H9 (cell line): ENCODE results near the gene LIN9. TPM values are rescaled to one million over a fixed set of nuclear protein-coding genes. Genes with fewer than 3 reads are reported as not detected.

Source experiments
- DNase-seq: peaks from one replicate; pipeline ENCODE4 v3.0.0-alpha.2; 2017
- H2AFZ ChIP-seq: one replicate; pipeline ENCODE4 v1.6.1; 2013; ENCODE audit warnings: mild to moderate bottlenecking, low read length, control low read depth, moderate library complexity
- H2AK5ac ChIP-seq: 2 replicates; pipeline ENCODE4 v1.6.1; 2013; ENCODE audit warnings: low read length, control low read depth, mixed read lengths; ENCODE audit not compliant: insufficient read length
- H2BK120ac ChIP-seq: one replicate; pipeline ENCODE4 v1.6.1; 2013; ENCODE audit warnings: low read depth, mild to moderate bottlenecking, low read length, control low read depth, inconsistent platforms; ENCODE audit not compliant: poor library complexity, severe bottlenecking
- H2BK12ac ChIP-seq: 2 replicates; pipeline ENCODE4 v1.6.1; 2013; ENCODE audit warnings: low read length, control low read depth, mixed read lengths, low read depth; ENCODE audit not compliant: insufficient read length
- H2BK15ac ChIP-seq: 2 replicates; pipeline ENCODE4 v1.6.1; 2013; ENCODE audit warnings: low read depth, low read length, control low read depth
- H2BK20ac ChIP-seq: one replicate; pipeline ENCODE4 v1.6.1; 2013; ENCODE audit warnings: low read depth, mild to moderate bottlenecking, low read length, control low read depth, inconsistent platforms; ENCODE audit not compliant: poor library complexity, severe bottlenecking
- H2BK5ac ChIP-seq: 2 replicates; pipeline ENCODE4 v1.6.1; 2013; ENCODE audit warnings: low read length, control low read depth, mixed read lengths; ENCODE audit not compliant: insufficient read length
- H3K14ac ChIP-seq: 2 replicates; pipeline ENCODE4 v1.6.1; 2013; ENCODE audit warnings: low read length, control low read depth; ENCODE audit not compliant: insufficient read depth
- H3K18ac ChIP-seq: 2 replicates; pipeline ENCODE4 v1.6.1; 2013; ENCODE audit warnings: low read depth, mild to moderate bottlenecking, mixed read lengths, low read length, control low read depth; ENCODE audit not compliant: insufficient read length
- H3K23ac ChIP-seq: 2 replicates; pipeline ENCODE4 v1.6.1; 2013; ENCODE audit warnings: low read length, control low read depth, mixed read lengths, low read depth; ENCODE audit not compliant: insufficient read length
- H3K23me2 ChIP-seq: 2 replicates; pipeline ENCODE4 v1.6.1; 2013; ENCODE audit warnings: low read depth, mild to moderate bottlenecking, mixed read lengths, low read length, control low read depth; ENCODE audit not compliant: insufficient read length, poor library complexity, severe bottlenecking
- H3K27ac ChIP-seq: 2 replicates; pipeline ENCODE4 v1.5.1; 2013; ENCODE audit warnings: low read length, control low read depth, mixed read lengths, low read depth; ENCODE audit not compliant: insufficient read length
- H3K27me3 ChIP-seq: 2 replicates; pipeline ENCODE4 v1.6.1; 2013; ENCODE audit warnings: low read length, control low read depth, inconsistent platforms; ENCODE audit not compliant: insufficient read depth
- H3K4ac ChIP-seq: 2 replicates; pipeline ENCODE4 v1.6.1; 2013; ENCODE audit warnings: low read depth, mild to moderate bottlenecking, control low read depth, inconsistent platforms, low read length, moderate library complexity
- H3K4me1 ChIP-seq: 2 replicates; pipeline ENCODE4 v1.6.1; 2013; ENCODE audit warnings: low read length, control low read depth, inconsistent platforms; ENCODE audit not compliant: insufficient read depth
- H3K4me2 ChIP-seq: 2 replicates; pipeline ENCODE4 v1.6.1; 2013; ENCODE audit warnings: low read length, control low read depth, mixed read lengths; ENCODE audit not compliant: insufficient read length, insufficient read depth
- H3K56ac ChIP-seq: 2 replicates; pipeline ENCODE4 v1.6.1; 2013; ENCODE audit warnings: low read depth, mild to moderate bottlenecking, mixed read lengths, low read length, control low read depth; ENCODE audit not compliant: insufficient read length
- H3K79me1 ChIP-seq: 2 replicates; pipeline ENCODE4 v1.6.1; 2013; ENCODE audit warnings: low read depth, mild to moderate bottlenecking, moderate library complexity, low read length, control low read depth, inconsistent platforms; ENCODE audit not compliant: insufficient read depth, poor library complexity, severe bottlenecking
- H3K79me2 ChIP-seq: 2 replicates; pipeline ENCODE4 v1.6.1; 2013; ENCODE audit warnings: low read length, control low read depth, inconsistent platforms; ENCODE audit not compliant: insufficient read depth
- H3K9ac ChIP-seq: 2 replicates; pipeline ENCODE4 v1.6.1; 2013; ENCODE audit warnings: low read length, control low read depth, mixed read lengths; ENCODE audit not compliant: insufficient read length; ENCODE audit errors: extremely low read depth
- H3K9me3 ChIP-seq: one replicate; pipeline ENCODE4 v1.6.1; 2013; ENCODE audit warnings: low read depth, low read length, inconsistent platforms; ENCODE audit not compliant: control insufficient read depth
- H3T11ph ChIP-seq: one replicate; pipeline ENCODE4 v1.6.1; 2013; ENCODE audit warnings: mild to moderate bottlenecking, low read length, control low read depth, inconsistent platforms
- H4K20me1 ChIP-seq: one replicate; pipeline ENCODE4 v1.6.1; 2013; ENCODE audit not compliant: control insufficient read depth, insufficient read length, insufficient read depth
- H4K5ac ChIP-seq: 2 replicates; pipeline ENCODE4 v1.6.1; 2013; ENCODE audit warnings: low read depth, mild to moderate bottlenecking, mixed read lengths, low read length, control low read depth; ENCODE audit not compliant: insufficient read length
- H4K8ac ChIP-seq: replicated peaks from 2 replicates; pipeline ENCODE4 v1.6.1; 2013; ENCODE audit warnings: low read length, control low read depth, mixed read lengths, low read depth; ENCODE audit not compliant: insufficient read length
- H4K91ac ChIP-seq: 2 replicates; pipeline ENCODE4 v1.6.1; 2013; ENCODE audit warnings: low read depth, mild to moderate bottlenecking, moderate library complexity, mixed read lengths, low read length, control low read depth; ENCODE audit not compliant: insufficient read length
- H3K27ac Mint-ChIP-seq, 3 experiments: 2 replicates in 2 of 3; 3 replicates in 1 of 3; pipeline ENCODE4 v1.8.0; 2020 to 2021; ENCODE audit warnings: mixed read lengths in 3 of 3, mild to moderate bottlenecking in 1 of 3, moderate library complexity in 1 of 3
- H3K27me3 Mint-ChIP-seq: 2 replicates; pipeline ENCODE4 v1.8.0; 2021; ENCODE audit warnings: low read depth, mild to moderate bottlenecking, moderate library complexity, mixed read lengths
- H3K36me3 Mint-ChIP-seq, 3 experiments: 2 replicates in 2 of 3; 3 replicates in 1 of 3; pipeline ENCODE4 v1.8.0; 2020 to 2021; ENCODE audit warnings: low read depth in 3 of 3, mixed read lengths in 3 of 3; ENCODE audit not compliant: insufficient read depth in 1 of 3
- H3K4me1 Mint-ChIP-seq, 2 experiments: 2 replicates each; pipeline ENCODE4 v1.8.0; 2020; ENCODE audit warnings: mixed read lengths in 2 of 2
- H3K4me3 Mint-ChIP-seq, 2 experiments: 2 replicates in 1 of 2; 3 replicates in 1 of 2; pipeline ENCODE4 v1.8.0; 2020 to 2021; ENCODE audit warnings: mild to moderate bottlenecking in 2 of 2, mixed read lengths in 2 of 2, moderate library complexity in 1 of 2
- H3K9me3 Mint-ChIP-seq, 2 experiments: 2 replicates in 1 of 2; 3 replicates in 1 of 2; pipeline ENCODE4 v1.8.0; 2020; ENCODE audit warnings: mild to moderate bottlenecking in 2 of 2, mixed read lengths in 2 of 2, moderate library complexity in 1 of 2
- WGBS: extraction: QIAGEN DNeasy Blood & Tissue Kit; methylation state at CpG from one replicate; pipeline ENCODE4 v1.1.7; 2013; ENCODE audit warnings: missing lambda C conversion rate, low lambda C conversion rate, mixed read lengths; ENCODE audit not compliant: insufficient read length; ENCODE audit errors: extremely low coverage; 5-methylcytosine and 5-hydroxymethylcytosine counted together
- total RNA-seq: library from RNA; stranded (reverse); gene quantifications from 2 replicates; pipeline ENCODE4 v1.2.1, GENCODE V29; 2021
- TF ChIP-seq, protein P1 (sequence below): fragments of 200-600 bp; sonication (generic); conservative IDR thresholded peaks from 3 replicates; pipeline ENCODE4 v1.8.0; 2021; ENCODE audit warnings: antibody characterized with exemption, mild to moderate bottlenecking

Gene LIN9
- total RNA-seq, 1 experiment from 2014 or later: 9.5 TPM

DNA sequence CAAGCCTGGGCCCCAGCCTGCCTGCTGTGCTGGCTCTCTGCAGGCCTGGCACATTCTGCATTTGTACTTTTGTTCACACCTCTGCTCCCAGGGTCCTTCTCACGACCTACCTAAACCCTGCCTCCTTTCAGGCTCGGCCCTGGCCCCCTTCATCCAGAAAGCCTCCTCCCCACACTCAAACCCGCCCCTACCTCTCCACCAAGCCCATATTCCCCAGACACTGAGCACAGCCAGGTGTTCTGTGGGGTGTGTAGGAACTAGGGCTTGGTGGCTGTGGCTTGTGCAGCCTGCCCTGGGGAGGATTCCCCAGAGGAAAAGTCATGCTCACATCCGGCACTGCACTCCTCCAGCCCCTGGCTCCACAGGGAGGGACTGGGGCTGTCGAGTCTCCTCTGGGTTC lies 93.7 kb downstream of the LIN9 start:
- Histone ChIP-seq H3K4me1 (peaks cover 13% of the 10 kb centered on the region; the same call in 1 of the 2 replicates), H3K14ac (peak overlapping the region; percentile 50; the same call in 1 of the 2 replicates), H2BK12ac (peak overlapping the region; percentile 80), H3K23ac (no peak overlapping the region), H3K27ac (no peak overlapping the region), H2AFZ (no peak overlapping the region), H2BK5ac (no peak overlapping the region), H2BK15ac (no peak overlapping the region), H3K27me3 (no peaks in the 10 kb centered on the region), H3K4ac (no peak overlapping the region), H4K8ac (no peak overlapping the region), H3K56ac (no peak overlapping the region), H2AK5ac (no peak overlapping the region), H3K9me3 (no peaks in the 10 kb centered on the region), H3T11ph (no peak overlapping the region), H3K18ac (no peak overlapping the region), H4K5ac (no peak overlapping the region), H2BK20ac (no peak overlapping the region), H3K79me1 (no peaks in the 10 kb centered on the region), H4K91ac (no peak overlapping the region), H3K4me2 (no peak overlapping the region), H4K20me1 (no peaks in the 10 kb centered on the region), H3K79me2 (no peaks in the 10 kb centered on the region), H3K23me2 (no peaks in the 10 kb centered on the region), H3K9ac (no peak overlapping the region), H2BK120ac (no peak overlapping the region)
- no peaks in the 10 kb centered on the region for H3K36me3 Mint-ChIP-seq
- peaks cover 9% of the 10 kb centered on the region for H3K27me3 Mint-ChIP-seq
- DNase-seq: no peak
- peaks cover 44 to 46% of the 10 kb centered on the region in 2 experiments for H3K4me1 Mint-ChIP-seq
- H3K27ac Mint-ChIP-seq: peak overlapping the region in 1 of 3 experiments; percentile 34; a peak in 1 of 7 replicates
- WGBS: no CpG with 5 or more reads among the region's 5 CpGs
- no peaks in the 10 kb centered on the region for H3K9me3 Mint-ChIP-seq
- no peak overlapping the region for H3K4me3 Mint-ChIP-seq
- TF ChIP-seq, protein P1, sequence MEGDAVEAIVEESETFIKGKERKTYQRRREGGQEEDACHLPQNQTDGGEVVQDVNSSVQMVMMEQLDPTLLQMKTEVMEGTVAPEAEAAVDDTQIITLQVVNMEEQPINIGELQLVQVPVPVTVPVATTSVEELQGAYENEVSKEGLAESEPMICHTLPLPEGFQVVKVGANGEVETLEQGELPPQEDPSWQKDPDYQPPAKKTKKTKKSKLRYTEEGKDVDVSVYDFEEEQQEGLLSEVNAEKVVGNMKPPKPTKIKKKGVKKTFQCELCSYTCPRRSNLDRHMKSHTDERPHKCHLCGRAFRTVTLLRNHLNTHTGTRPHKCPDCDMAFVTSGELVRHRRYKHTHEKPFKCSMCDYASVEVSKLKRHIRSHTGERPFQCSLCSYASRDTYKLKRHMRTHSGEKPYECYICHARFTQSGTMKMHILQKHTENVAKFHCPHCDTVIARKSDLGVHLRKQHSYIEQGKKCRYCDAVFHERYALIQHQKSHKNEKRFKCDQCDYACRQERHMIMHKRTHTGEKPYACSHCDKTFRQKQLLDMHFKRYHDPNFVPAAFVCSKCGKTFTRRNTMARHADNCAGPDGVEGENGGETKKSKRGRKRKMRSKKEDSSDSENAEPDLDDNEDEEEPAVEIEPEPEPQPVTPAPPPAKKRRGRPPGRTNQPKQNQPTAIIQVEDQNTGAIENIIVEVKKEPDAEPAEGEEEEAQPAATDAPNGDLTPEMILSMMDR: no peak
